T-helper 1 cell treated with Interleukin-12 subunit alpha and Interleukin-12 subunit beta and Interleukin-4 antibody, amounts not matched to agents 30 ng/mL and 1 ng/mL, for 36 hours (primary cell): Measurements from ENCODE around the gene CTRB2. TPM values are rescaled to one million over a fixed set of nuclear protein-coding genes. Genes with fewer than 3 reads are reported as not detected.
"Not testable (repeated sequence)": the region's sequence is repeated elsewhere in the genome, so short reads cannot be mapped to it uniquely, and the experiment has no call there.

Source experiments
- intact Hi-C: fragments of 100-400 bp; cut with micrococcal nuclease; formaldehyde crosslinking; loops from one replicate; pipeline ENCODE4 v1.15.1; 2024
- total RNA-seq: library from RNA; stranded (reverse); gene quantifications from 2 replicates; pipeline ENCODE4 v1.2.3, GENCODE V29; 2022

Gene CTRB2
- total RNA-seq, 1 donor from 2014 or later = not detected

DNA sequence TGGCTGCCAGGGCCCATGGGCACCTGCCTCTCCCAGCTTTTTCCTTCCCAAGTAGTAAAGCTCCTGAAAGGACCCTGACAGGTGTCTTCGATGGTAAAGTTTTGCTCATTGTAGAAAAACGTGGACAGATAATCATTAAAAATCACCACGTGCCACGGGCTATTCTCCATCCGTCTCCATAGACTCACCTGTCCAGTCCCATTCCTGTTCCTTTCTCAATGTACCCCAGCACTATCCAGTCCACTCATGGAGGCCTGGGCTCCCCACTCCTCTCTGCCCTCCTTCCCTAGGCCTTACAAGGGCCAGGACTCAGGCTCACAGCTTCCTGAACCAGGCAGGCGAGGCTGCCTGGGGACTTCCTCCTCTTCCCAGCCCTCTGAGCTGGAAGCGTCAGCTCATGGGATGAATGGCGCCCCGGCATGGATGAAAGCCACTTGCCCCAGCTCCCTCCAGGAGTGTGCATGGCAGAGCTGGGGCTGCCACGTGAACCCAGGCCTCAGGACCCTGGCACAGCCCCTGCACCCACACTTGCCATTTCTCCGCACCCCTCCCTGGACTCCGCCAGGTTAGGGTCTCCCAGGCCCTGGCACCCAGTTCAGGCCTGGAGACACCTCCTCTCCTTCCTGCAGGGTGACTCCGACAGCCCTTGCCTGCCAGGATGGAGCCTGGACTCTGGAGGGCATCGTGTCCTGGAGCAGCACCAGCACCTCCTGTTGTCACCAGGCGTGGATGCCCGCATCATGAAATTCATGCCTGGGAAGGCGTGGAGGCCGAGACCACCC lies 20.6 kb upstream of the CTRB2 start:
- intact Hi-C loops = no loop called here

DNA sequence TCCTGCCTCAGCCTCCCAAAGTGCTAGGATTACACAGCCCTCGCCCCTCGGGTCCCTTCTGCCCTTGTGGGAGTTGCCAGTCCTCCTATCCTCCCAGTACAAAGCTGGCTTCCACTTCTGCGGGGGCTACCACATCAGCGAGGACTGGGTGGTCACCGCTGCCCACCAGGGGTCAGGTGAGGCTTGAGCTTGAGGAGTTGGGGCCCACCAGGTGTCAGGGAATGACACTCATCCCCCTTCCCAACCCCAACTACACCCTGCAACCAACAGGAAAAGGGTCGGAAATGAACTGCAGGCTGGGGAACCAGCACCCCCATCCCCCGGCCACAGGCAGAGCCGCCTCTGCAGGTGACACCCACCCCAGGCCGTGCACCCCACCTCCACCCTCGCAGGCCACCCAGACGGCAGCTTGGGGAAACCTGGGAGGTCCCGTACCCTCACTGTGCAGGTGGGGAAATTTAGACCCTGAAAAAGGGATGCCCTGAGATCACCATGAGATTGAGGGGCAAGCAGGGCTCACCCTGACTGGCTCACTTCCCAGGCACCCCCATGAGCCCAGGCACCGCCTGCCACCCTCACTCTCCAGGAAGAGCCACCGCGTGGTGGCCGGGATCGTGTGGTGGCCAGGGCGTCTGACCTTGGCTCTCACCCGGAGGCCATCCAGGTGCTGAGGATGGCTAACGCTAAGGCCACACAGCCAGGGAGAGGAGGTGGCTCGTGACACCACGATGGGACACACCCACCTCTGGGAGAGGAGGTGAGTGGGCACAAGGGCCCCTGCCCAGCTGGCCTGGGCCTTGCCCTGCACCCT lies 19.8 kb upstream of the CTRB2 start:
- intact Hi-C loops = no loop called here

DNA sequence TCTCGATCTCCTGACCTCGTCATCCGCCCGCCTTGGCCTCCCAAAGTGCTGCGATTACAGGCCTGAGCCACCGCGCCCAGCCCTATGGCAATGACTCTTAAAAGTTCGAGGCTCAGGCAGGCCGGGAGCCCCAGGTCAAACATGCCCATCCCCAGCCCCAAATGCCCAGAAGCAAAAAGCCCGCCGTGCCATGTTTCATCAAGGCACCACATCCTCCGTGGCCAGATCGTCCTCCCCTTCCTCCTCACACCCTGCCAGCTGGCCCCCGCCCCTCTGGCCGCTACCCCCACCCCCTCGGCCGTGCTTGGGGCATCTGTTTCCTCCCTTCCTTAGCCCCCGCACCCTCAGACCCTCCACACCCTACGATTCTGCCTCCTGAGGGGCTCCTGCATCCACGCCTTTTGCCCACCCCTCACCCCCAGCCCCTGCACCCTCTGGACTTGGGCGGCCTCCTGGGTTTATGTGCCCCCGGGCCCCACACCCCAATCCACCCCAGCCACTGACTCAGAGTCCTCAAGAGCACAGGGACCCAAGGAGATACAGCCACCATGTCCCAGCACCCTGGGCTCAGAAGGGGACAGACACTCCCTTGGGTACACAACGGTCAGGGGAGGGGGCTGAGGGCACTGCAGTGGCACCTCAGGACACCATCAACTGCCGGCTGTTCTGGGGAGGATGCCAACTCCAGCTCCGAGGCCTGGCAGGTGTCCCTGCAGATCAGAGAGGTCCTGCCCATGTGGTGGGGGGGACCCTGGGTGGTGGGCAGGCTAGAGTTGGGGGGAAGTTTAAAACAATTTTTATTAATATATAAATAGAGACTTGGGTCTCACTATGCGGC lies 18.9 kb upstream of the CTRB2 start:
- intact Hi-C loops = no loop called here

DNA sequence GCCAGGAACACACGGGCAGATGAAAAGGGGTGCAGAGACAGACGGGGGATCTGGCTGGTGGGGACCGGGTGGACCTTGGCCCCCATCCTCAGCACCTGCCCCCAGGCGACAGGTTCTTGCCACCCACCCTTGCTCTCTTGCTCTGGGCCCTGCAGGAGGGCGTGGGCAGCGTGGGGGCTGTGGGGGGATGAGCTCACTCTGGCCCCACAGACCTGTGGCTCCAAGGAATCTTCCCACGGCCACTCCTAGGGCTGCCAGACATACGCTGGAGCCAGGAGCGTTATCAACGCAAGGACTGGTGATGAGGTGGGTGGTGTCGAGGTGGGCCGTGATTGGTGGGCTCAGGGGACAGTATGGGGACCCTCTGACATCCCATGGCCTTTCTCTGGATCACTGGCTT lies 18.1 kb upstream of the CTRB2 start:
- intact Hi-C loops = no loop called here

DNA sequence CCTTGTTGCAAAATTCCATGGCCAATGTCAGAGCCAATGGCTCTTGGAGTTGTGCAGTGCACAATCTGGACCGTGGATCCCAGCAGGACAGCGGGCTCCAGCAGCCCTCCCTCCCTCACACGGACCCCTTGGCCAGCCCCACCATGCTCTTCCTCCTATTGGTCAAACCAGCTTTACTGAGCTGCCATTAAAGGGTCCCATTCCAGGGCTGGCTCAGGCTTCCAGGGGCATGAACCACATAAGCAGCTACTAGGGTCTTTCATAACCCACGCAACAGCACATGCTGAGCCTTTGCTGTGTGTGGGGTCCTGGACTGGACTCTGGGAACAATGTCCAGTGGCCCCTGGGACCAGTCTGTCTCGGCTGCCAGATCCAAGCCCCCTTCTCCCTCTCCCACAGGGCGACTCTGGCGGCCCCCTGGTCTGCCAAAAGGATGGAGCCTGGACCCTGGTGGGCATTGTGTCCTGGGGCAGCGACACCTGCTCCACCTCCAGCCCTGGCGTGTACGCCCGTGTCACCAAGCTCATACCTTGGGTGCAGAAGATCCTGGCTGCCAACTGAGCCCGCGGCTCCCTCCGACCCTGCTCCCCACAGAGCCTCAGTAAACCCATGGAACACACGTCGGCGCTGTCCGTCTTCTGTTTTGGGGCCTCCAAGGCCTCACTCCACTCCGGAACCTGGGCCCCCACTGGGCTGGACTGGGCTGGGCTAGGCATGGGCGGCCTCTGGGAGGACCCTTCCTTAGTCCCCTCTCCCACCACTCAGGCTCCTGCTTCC lies 17.5 kb upstream of the CTRB2 start:
- intact Hi-C loops = no loop called here

DNA sequence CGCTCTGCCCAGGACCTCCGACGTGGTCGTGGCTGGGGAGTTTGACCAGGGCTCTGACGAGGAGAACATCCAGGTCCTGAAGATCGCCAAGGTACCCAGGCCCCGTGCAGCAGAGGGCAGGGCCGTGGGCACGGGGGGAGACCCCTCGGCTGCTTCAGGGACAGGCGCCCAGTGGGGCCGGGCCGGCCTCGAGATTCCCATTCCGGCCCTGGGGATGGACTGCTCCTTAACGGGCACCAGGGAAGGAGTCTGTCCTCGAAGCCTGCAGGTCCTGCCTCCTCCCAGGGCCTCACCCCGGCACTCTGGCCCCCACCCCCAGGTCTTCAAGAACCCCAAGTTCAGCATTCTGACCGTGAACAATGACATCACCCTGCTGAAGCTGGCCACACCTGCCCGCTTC lies 16.2 kb upstream of the CTRB2 start:
- intact Hi-C loops = not testable (repeated sequence)

DNA sequence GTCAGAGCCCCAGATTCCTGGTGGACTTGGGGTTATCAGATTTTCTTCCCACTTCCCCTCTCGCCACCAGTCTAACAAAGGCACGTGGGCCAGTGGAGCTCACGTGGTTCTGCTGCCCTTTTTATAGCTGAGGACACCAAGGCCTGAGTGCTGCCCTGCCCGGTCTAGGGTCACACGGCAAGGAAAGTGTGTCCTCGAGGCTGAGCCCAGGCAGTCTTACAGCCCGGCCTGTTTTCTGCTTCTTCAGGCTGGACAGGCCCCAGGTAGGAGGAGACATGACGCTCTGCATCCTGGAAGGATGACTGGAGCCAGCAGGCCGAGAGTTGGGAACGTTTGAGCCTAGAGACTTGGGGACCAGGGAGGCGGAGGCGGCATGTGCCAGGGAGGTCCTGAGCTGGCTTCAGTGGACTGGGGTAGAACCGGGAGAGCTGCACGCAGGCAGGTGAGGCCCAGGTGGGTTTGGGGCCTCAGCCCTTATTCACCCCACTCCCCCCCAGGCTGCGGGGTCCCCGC lies 15.4 kb upstream of the CTRB2 start:
- intact Hi-C loops = no loop called here

DNA sequence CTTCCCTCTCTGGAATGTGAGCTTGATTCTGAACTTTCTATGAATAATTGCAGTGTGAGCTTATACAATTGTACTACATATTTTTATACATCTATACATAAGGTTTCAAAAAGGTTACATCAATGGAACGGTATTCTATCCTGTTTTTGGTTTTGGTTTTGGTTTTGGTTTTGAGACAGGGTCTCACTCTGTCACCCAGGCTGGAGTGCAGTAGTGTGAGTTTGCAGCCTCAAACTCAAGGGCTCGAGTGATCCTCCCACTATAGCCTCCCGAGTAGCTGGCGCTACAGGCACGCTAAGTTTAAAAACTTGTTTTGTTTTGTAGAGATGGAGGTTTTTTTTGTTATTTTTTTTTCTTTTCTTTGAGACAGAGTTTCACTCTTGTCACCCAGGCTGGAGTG lies 12.9 kb upstream of the CTRB2 start:
- intact Hi-C loops = loop anchor here (1.0 kb wide), 1 partner anchor 21 kb away; no protein-coding TSS in a partner anchor

DNA sequence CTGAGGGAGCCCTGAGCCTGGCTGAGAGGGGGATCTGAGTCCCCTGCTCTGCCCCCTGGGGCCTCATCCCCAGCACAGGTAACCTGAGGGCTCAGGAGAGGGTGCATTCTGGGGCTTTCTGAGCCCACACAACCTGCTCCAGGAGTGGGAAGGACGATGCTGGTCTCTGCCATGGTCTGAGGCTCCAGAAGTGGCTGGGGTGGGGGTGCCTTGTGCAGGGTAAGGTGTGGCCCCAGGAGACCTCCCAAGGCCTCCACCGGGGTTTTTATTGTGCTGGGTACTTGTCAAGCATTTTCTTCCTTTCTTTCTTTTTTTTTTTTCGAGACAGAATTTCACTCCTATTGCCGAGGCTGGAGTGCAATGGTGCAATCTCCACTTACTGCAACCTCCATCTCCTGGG lies 12.1 kb upstream of the CTRB2 start:
- intact Hi-C loops = loop anchor here (1.0 kb wide), 1 partner anchor 20 kb away; no protein-coding TSS in a partner anchor

DNA sequence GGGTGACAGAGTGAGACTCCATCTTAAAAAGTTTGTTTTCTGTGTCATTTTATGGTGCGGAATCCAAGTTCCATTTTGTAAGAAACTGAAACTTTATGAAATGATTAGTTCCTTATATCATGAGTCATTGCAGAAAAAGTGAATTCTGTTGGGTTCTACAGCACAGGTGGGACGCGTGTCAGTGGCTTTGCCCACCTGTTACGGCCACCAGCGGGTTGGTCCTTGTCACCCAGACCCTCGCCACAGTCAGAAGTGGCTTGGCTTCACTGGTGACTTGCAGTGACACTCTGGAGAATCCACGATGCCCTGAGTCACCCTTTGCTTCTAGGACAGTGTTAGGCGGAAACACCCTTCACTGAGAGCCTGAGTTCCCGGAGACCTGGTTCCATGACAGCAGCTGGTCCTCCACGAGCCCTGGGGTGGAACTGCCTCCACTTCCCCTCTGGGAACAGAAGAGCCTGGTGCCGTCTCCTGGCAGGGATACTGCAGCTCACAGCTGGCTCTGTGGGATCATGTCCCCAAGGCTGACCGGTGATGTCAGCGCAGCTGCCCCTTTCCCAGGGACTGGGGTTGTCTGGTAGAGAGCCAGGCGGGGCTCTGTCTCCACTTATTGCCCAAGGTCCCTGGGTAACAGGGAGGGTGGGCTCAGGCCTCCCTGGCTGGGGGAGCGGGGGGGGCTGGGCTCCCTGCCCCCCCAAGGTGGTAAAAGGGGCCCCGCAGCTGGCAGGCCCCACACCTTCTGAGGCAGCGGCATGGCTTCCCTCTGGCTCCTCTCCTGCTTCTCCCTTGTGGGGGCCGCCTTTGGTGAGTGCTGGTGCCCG lies 11.5 kb upstream of the CTRB2 start, which contains the start of gene CTRB1:
TSS of gene CTRB1 (plus strand) at position 733 of the 821 bp plus-strand sequence. CDS start at position 753, 20 bp downstream.
- intact Hi-C loops = loop anchor here (1.0 kb wide), 1 partner anchor 19 kb away; no protein-coding TSS in a partner anchor

DNA sequence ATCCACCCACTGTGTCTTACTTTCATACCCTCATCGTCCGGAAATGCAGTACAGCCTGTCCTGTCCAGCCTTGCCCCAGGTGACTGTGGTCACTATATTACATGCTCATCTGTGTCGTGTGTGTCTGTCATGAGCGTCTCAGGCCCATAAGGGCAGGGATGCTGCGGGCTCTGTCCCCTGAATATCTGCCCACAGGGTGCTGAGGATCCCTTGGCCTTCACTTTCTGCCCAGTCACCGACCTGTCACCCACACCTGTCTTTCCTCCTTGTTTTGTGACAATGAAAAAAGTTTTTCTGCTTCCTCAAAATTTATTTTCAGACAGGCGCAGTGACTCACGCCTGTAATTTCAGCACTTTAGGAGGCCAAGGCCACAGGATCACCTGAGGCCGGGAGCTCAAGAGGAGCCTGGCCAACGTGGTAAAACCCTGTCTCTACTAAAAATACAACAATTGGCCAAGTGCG lies 10.5 kb upstream of the CTRB2 start:
- intact Hi-C loops = no loop called here

DNA sequence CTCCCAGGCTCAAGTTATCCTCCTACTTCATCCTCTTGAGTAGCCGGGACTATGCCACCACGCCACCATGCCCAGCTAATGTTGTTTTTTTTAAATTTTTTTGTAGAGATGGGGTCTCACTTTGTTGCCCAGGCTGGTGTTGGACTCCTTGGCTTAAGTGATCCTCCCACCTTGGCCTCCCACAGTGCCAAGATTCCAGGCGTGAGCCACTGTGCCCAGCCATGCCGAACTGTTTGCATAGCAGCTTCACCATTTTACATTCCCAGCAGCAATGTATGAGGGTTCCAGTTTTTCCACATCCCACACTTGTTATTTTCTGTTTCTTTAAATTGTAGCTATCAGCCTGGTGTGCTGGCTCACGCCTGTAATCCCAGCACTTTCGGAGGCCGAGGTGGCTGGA lies 9.6 kb upstream of the CTRB2 start:
- intact Hi-C loops = no loop called here

DNA sequence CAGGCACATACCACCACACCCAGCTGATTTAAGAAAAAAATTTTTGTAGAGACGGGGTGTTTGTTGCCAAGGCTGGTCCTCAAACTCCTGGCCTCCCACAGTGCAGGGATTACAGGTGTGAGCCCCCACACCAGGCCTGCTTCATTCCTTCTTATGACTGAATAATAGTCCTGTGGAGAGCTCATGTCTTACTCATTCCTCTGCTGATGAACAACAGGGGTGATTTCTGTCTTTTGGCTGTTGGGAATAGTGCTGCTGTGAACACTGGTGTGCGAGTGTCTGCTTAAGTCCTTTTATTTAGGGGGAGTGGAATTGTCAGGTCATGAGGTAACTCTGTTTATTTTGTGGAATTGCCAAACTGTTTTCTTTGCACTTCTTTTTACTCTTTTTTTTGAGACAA lies 9.2 kb upstream of the CTRB2 start:
- intact Hi-C loops = no loop called here

DNA sequence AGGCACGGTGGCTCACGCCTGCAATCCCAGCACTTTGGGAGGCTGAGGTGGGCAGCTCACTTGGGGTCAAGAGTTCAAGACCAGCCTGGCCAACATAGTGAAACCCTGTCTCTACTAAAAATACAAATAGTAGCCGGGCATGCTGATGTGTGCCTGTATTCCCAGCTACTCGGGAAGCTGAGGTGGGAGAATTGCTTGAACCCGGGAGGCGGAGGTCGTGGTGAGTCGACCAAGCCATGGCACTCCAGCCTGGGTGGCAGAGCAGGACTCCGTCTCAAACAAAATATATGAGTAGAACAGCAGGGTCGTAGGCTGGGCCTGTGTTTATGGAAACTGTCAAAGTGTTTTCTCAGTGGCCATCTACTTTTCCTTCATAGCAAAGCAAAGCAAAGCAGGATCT lies 4.3 kb upstream of the CTRB2 start:
- intact Hi-C loops = not testable (repeated sequence)

DNA sequence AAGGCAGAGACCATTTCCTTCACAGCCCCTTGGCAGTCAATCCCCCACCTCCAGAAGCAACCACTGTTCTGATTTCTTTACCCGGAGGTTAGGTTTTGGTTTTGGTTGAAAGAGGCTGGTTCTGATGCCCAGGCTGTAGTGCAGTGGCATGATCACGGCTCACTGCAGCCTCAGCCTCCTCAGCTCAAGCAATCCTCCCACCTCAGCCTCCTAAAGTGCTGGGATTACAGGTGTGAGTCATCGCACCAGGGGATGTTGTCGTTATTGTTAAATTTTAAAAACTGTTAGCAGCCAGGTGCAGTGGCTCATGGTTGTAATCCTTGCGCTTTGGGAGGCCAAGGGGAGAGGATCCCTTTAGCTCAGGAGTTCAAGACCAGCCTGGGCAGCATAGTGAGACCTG lies 3.0 kb upstream of the CTRB2 start:
- intact Hi-C loops = no loop called here

DNA sequence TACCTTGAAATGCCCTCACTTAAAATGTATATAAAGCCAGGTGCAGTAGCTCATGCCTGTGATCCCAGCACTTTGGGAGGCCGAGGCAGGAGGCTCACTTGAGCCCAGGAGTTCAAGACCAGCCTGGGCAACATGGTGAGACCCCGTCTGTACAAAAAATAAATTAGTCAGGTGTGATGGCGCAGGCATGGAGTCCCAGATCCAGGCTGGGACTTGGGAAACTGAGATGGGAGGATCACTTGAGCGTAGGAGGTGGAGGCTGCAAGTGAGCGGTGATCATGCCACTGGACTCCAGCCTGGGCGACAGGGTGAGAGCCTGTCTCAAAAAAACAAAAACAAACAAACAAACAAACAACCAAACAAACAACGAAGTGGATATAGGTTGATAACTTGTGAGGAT lies 2.6 kb upstream of the CTRB2 start:
- intact Hi-C loops = not testable (repeated sequence)

DNA sequence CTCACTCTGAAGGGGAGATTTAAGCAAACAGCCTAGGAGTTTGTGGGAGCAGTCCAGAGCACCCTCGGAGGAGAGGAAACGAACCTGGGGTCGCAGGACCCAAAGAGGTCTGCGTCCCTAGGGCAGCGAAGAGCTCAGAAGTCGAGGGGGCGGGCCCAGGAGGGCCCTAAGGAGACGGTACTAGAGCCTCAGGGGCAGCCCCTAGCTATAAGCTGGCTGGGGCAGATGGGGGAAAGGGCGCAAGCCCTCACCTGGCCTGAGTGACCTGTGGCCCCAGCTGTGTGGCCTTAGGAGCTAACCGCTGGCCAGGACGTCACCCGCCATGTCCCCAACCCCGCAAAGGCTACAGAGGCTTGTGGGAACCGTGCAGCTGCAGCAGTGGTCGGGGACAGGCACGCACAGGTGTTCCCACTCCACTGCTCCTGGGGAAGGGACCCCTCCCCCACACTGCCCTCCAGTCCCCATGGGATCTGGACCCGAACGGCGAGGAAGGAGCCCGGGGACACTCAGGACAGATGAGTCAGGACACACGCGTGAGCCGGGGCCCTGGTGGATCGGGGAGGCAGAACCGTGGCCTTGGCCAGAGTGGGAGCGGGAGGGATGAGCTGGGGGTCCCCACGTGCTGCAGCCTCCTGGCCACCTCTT lies 2.0 kb upstream of the CTRB2 start:
- intact Hi-C loops = no loop called here

DNA sequence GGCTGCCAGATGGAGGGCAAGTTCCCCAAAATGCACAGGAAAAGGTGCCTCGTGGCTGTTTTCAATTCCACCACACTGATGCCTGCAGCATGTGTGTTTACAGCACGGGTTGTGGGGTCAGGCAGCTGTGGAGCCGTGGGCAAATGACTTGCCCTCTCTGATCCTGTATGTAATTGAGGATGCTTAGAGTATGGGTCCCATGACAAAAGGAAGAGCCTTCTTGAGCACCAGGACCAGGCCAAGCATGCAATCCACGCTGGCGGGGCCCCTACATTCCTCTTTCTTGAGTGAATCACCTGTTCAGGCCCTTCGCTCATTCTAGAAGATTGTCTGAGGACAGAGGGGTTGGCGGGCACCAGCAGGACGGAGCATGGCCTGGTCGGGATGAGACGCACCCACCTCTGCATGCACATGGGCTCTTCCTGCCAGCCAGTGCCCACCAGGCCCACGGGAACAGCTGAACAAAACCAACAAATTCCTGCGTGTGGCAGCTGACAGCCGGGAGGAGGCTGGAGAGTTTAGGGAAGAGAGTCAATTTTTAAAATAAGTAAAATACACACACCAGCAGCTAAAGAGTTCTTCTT lies 1.4 kb upstream of the CTRB2 start:
- intact Hi-C loops = no loop called here

DNA sequence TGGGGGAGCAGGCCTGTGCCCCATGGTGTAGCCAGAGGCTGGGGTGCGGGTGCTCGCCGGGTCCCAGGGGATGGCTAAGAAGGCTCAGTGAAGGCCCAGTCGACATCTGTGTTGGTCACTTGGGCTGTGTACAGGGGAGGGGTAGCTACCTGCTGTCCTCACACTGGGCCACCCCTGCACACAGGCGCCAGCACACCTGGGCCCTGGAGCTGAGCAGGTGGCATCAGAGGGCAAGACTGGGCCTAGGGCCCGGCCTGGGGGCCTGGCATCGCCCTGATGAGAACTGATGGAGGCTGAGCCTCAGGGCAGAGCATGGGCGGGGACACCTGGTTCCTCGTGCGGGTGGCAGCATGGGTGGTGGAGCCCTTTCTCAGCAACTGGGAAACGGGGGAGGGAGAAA lies 870 bp upstream of the CTRB2 start:
- intact Hi-C loops = no loop called here
